NCI-H82 (cell line): ENCODE data around the gene EPHB2.
A peak's percentile ranks its signal among the peaks of the same experiment; 100 is the strongest.
"Not testable (repeated sequence)": the region's sequence is repeated elsewhere in the genome, so short reads cannot be mapped to it uniquely, and the experiment has no call there.

Experiments used
- DNase-seq: peaks from one replicate; lab custom pipeline; 2025; lab: John Stamatoyannopoulos, UW

The EPHB2 gene

GRCh38 chr1:22836850-22837249 is 126.2 kb downstream of the EPHB2 start:
- DNase-seq = no peak

- DNase-seq = no peak
Observed at GRCh38 chr1:22837332-22837731, 126.7 kb downstream of the EPHB2 start.

DNA sequence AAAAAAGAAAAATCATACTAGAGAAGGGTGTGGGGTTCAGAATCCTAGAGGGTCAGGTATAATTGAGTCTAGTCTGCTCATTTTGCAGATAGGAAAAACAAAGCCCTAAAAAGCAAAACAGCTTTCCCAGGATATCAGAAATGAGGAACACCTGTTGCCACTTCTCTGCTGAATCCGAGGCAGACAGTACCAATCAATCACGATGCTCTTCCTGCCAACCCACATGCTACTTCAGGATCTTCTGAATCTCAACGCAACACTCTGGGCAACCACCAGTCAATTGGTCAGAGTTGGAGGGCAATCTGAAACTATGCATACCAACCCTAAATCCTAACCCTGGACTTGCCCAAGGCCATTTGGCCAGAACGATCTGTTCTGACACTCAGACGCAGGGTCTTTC is 128.3 kb downstream of the EPHB2 start:
- no peak for DNase-seq

GRCh38 chr1:22839806-22840205 is 129.2 kb downstream of the EPHB2 start:
- no peak for DNase-seq

GRCh38 chr1:22841142-22841541 is 130.5 kb downstream of the EPHB2 start:
- DNase-seq = no peak

- DNase-seq = no peak
Observed at GRCh38 chr1:22841860-22842281, 131.2 kb downstream of the EPHB2 start.

- DNase-seq = not testable (repeated sequence)
Observed at GRCh38 chr1:22843441-22844183, 133.0 kb downstream of the EPHB2 start.

- no peak for DNase-seq
Observed at GRCh38 chr1:22844621-22845020, 134.0 kb downstream of the EPHB2 start.

GRCh38 chr1:22845398-22845935 is 134.8 kb downstream of the EPHB2 start:
- DNase-seq = peak; percentile 82

DNA sequence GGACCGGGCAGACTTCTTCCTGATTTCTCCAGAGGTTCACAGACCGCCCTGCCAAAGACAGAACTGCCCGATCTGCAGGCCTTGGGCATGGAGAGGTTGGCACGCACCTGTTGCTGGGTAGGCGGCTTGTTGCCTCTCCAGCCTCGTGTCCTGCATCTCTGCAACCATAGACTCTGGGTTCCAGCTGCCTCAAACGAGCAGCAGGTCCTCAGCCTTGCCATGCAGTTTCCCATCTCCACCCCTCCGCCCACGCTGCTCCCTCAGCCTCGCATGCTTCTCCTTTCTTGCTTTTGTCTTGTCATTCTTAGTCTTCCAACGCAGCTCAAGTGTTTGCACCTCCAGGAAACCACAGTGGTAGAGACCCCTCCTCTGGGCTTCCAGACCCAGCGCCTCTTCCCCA is 135.8 kb downstream of the EPHB2 start:
- no peak for DNase-seq

- DNase-seq = no peak
Observed at GRCh38 chr1:22847249-22847648, 136.6 kb downstream of the EPHB2 start.

DNA sequence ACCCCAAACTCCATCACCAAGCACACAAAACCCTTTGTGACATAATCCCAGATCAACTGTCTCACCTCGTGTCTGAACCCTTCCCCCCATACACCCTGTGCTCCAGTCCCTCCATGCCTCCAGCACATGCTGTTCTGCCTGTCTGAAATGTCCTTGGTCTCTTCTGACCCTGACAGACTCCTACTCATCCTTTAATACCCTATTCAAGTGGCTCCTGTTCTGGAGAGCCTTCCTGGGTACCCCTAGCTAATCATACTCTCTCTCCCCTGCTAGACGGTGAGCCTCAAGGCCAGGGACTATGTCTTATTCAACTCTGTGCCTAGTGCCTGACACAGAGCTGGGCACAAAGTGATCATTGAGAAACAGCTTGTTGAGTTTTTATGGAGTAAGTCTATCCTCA is 137.1 kb downstream of the EPHB2 start:
- peak; percentile 73 for DNase-seq

- no peak for DNase-seq
Observed at GRCh38 chr1:22848405-22848804, 137.8 kb downstream of the EPHB2 start.

DNA sequence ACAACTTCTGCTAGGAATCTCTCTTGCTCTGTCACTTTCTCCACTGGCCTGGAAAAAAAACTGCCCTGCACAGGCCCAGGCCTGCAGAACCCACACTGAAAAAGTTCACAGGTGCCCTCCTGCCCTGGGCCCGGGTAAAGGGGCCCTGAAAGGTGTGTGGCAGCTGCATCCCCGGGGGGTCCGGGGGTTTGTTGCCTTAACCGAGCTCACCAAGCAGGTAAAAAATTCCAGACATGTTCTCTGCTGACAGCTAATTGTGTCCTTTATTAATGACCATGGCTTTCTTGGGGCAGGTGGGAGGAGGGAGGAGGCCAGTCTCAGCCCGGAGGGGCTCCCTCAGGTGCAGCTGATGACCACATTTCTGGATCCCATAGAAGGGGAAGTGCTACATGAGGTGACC is 139.1 kb downstream of the EPHB2 start:
- DNase-seq = no peak

GRCh38 chr1:22850281-22850680 is 139.6 kb downstream of the EPHB2 start:
- no peak for DNase-seq

GRCh38 chr1:22850681-22851080 is 140.0 kb downstream of the EPHB2 start:
- no peak for DNase-seq

DNA sequence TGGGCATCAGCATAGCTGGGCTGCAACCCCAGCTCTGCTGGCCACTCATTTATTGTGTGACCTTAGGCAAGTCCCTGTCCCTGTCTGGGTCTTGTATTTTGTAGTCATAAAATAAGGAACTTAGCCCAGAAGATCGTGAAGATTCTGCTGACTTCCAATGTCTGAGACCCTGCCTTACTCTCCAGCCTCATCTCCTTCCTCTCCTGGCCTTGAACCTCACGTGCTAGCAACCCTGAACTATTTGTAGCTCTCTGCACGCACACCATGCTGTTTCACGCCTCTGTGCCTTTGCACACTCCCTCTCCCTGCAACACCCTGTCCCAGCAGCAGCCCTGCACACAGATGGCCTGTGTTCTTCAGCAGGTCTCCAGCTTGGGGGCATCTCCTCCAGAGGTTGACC is 140.9 kb downstream of the EPHB2 start:
- no peak for DNase-seq

- DNase-seq = no peak
Observed at GRCh38 chr1:22852144-22852655, 141.6 kb downstream of the EPHB2 start.

DNA sequence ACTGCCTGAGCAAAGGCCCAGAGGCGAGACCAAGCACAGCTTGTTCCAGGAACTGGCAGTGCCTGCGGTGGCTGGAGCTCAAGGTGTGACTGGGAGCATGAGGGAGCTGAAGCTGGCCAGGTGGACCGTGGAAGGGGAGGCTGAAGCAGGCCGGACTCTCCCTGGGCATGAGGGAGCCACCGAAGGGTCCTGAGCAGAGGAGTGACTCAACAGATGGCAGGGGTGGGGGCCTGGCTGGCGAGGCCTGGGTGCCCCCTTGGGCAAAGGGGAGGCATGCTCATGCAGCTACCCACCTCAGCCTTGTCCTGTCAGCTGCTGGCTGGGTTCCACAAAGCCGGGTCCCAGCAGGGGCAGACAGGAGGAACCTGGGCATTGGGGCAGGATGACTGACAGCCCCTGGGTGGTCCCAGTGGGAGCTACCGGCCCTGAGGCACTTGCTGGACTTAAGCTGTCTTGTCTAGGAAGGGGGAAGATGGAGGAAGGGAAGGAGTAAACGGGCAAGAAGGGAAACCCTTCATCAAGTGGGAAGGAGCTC is 143.1 kb downstream of the EPHB2 start:
- DNase-seq = no peak

DNA sequence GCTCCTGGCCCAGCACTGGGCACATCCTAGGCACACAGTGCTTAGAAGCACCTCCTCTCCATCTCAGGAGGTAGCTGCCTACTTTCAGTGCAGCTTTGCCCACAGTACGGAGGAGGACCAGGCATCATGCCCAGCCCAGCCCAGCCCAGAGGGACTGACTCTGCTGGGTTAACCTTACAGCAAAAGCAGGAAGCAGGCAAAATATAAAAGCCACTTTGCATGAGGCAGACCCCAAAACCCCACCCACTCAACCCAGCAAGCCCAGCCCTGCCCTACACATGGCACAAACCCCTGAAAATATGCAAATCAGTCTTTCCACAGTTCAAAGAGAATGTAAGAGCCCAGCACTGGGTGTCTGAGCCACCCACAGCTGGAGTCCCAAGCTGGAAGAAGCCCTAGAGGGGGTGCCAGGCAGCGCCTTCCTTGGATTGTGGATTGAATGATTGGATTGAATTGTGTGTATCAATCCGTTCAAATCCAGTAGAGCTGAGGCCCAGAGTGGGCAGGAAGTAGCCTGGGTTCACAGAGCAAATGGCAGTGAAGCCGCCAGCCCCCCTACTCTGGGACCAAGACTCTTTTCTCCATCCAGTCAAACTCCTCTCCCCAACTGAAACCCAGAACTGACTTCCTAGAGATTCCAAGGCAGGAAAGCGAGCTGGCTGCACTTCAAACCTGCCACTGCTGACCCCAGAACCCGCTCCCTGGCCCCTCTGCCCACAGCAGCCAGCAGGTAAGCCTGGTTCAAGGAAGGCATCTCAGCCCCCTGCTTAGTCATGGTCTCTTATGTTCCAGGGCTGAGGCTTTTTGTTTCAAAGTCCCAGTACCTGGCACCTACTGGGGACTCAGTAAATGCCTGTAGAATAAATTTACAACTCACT is 144.3 kb downstream of the EPHB2 start:
- DNase-seq = no peak

- DNase-seq = peak; percentile 35
Observed at GRCh38 chr1:22855668-22856606, 145.3 kb downstream of the EPHB2 start.
